ENCODE data around the gene PACS1.

PACS1 gene

GRCh38 chr11:66100272-66101065 is 30.4 kb downstream of the PACS1 start:
- TF ChIP-seq CTCF (IDR thresholded peaks at IDR 0.05; ENCODE audit: low read depth, low read length): no peak
- no peak overlapping the region for H3K4me3 ChIP-seq (replicated peaks in 1 of 2; ENCODE audit: low read depth in 2 of 2, low read length in 2 of 2)
- peak in 1 of 2 donors; percentile 19 for DNase-seq (ENCODE audit: low read depth in 2 of 2)

- DNase-seq (ENCODE audit: low read depth in 2 of 2): no peak
- no peak overlapping the region for H3K4me3 ChIP-seq (replicated peaks in 1 of 2; ENCODE audit: low read depth in 2 of 2, low read length in 2 of 2)
- no peak for TF ChIP-seq CTCF (IDR thresholded peaks at IDR 0.05; ENCODE audit: low read depth, low read length)
These were observed 31.0 kb downstream of the PACS1 start for GRCh38 chr11:66101066-66101464.

GRCh38 chr11:66104057-66104638 is 34.1 kb downstream of the PACS1 start:
- DNase-seq (ENCODE audit: low read depth in 2 of 2): no peak
- TF ChIP-seq CTCF (IDR thresholded peaks at IDR 0.05; ENCODE audit: low read depth, low read length): no peak
- no peak overlapping the region for H3K4me3 ChIP-seq (replicated peaks in 1 of 2; ENCODE audit: low read depth in 2 of 2, low read length in 2 of 2)

- H3K4me3 ChIP-seq (replicated peaks in 1 of 2; ENCODE audit: low read depth in 2 of 2, low read length in 2 of 2): no peak overlapping the region
- no peak for TF ChIP-seq CTCF (IDR thresholded peaks at IDR 0.05; ENCODE audit: low read depth, low read length)
- DNase-seq (ENCODE audit: low read depth in 2 of 2): peak in 1 of 2 donors; percentile 43
These were observed 36.9 kb downstream of the PACS1 start for GRCh38 chr11:66106786-66107599.

- TF ChIP-seq CTCF (IDR thresholded peaks at IDR 0.05; ENCODE audit: low read depth, low read length): no peak
These were observed 37.8 kb downstream of the PACS1 start for GRCh38 chr11:66107600-66108510.

GRCh38 chr11:66109294-66109693 is 39.2 kb downstream of the PACS1 start:
- no peak overlapping the region for H3K4me3 ChIP-seq (replicated peaks in 1 of 2; ENCODE audit: low read depth in 2 of 2, low read length in 2 of 2)
- no peak for TF ChIP-seq CTCF (IDR thresholded peaks at IDR 0.05; ENCODE audit: low read depth, low read length)
- no peak for DNase-seq (ENCODE audit: low read depth in 2 of 2)

More at GRCh38 chr11:66107600-66108510, 37.8 kb downstream of the PACS1 start:
- DNase-seq (ENCODE audit: low read depth in 2 of 2): peak; percentile 30 to 41
- no peak overlapping the region for H3K4me3 ChIP-seq (replicated peaks in 1 of 2; ENCODE audit: low read depth in 2 of 2, low read length in 2 of 2)
